Measurements from ENCODE around the gene PPM1A. TPM values are rescaled to one million over a fixed set of nuclear protein-coding genes. Genes with fewer than 3 reads are reported as not detected.

The PPM1A gene
- total and polyA plus RNA-seq, 2 experiments from 2014 or later, result 29.8 to 34.1 TPM

- TF ChIP-seq ETS1 (IDR thresholded peaks at IDR 0.05) (no peak), JUNB (IDR thresholded peaks at IDR 0.05; ENCODE audit: unreplicated experiment) (no peak), NANOG (IDR thresholded peaks at IDR 0.05; ENCODE audit: borderline replicate concordance) (no peak), ZNF462 (CRISPR knock-in tag; IDR thresholded peaks at IDR 0.05) (no peak), STAT1 (IDR thresholded peaks at IDR 0.05; ENCODE audit: unreplicated experiment) (no peak)
These were observed 39.3 kb downstream of the PPM1A start (continued) for GRCh38 chr14:60288279-60288678.

DNA sequence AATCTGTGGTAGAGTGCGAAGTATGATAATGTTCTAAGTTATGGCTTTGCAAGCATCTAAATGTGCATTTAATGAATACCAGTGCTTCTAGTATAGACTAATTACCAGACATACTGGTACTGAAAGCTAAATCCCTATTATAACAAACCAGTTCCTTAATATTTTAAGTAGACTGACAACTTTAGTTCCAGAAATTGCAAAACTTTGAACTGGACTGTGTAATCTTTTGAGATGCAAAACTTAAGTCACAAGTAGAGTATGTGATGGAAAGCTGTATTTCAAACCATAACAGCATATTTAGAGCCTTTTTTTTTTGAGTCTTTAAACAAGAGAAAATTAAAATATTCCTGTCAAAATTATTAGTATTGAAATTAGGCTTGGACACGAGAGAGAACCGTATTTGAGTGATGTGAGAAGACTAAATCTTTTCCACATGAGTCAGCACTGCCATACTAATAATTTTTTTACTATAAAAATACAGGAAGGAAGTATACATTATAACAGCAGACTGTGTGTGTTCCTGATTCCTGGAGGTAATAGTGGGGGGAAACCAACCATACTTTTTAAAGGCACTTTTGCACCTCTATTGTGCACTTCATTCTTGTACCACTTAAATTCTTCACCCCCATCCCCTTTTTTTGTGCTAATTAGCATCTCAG, 45.5 kb downstream of the PPM1A start:
- H3K36me3 ChIP-seq (ENCODE audit: insufficient read depth), result no peaks in the 10 kb centered on the region
- no peak overlapping the region for H2AFZ ChIP-seq
- TF ChIP-seq NANOG (IDR thresholded peaks at IDR 0.05; ENCODE audit: borderline replicate concordance) (no peak), POLR2AphosphoS5 (IDR thresholded peaks at IDR 0.05; ENCODE audit: low read depth) (no peak), REST (IDR thresholded peaks at IDR 0.05; ENCODE audit: unreplicated experiment) (no peak)
- no peaks in the 10 kb centered on the region for H3K27me3 ChIP-seq (ENCODE audit: insufficient read depth)
- H3K4me2 ChIP-seq, result no peak overlapping the region
- no peak overlapping the region for H3K27ac Mint-ChIP-seq
- no peaks in the 10 kb centered on the region for H4K20me1 ChIP-seq (replicated peaks; ENCODE audit: insufficient read depth)
- H3K27ac ChIP-seq (ENCODE audit: low read depth), result no peak overlapping the region
- H3F3A ChIP-seq (replicated peaks; ENCODE audit: low read depth), result no peaks in the 10 kb centered on the region
- peaks cover 9% of the 10 kb centered on the region for H3K36me3 Mint-ChIP-seq (ENCODE audit: low read depth)
- peaks cover 27% of the 10 kb centered on the region for H3K4me1 ChIP-seq (ENCODE audit: insufficient read depth)
- no peaks in the 10 kb centered on the region for H3K27me3 Mint-ChIP-seq (ENCODE audit: insufficient read depth, low read depth, poor library complexity)
- no peaks in the 10 kb centered on the region for H3K9me2 ChIP-seq (ENCODE audit: insufficient read depth)
- H3K79me2 ChIP-seq (replicated peaks; ENCODE audit: insufficient read depth), result no peaks in the 10 kb centered on the region
- peaks cover 27% of the 10 kb centered on the region for H3K4me1 Mint-ChIP-seq
- H3K4me3 ChIP-seq, result no peak overlapping the region
- H3K4me3 Mint-ChIP-seq, result no peak overlapping the region
- ATAC-seq, result no peak
- H3K9me3 Mint-ChIP-seq, result no peaks in the 10 kb centered on the region
- no peak for DNase-seq (ENCODE audit: low spot score)

Data from GM23338 (cell line).